ENCODE results near the gene LIN54. TPM values are rescaled to one million over a fixed set of nuclear protein-coding genes. Genes with fewer than 3 reads are reported as not detected.

LIN54 gene
- polyA plus RNA-seq, 2 of the 4 experiments (the other 2 are of a cell fraction), result 6.7 to 12.7 TPM

DNA sequence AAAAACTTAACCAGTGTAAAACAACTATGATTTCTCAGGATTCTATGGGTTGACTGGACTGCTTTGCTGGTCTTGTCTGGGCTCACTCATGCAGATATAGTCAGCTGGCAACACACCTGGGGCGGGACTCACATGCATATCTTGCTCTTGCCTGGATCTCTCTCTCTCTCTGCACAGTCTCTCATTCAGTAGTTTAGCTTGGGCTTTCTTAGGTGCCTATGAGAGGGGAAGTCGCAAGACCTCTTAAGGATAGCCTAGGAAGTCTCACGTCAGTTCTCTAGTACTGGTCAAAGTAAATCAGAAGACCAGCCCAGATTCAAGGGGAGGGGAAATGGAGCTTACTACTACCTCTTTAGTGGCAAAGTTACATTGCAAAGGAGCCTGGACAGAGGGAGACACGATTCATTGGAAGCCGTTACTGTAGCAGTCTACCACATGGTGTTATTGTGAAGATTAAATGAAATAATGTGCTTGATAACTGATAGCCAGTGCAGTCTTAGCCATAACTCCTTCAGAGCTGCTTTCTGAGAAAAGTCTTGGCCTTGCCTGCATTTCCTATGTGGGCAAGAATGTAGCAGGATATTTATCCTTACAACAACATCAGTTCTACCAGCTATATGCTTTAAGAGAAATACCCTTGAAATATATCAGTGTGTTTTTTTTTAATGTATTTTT lies 26.5 kb upstream of the LIN54 start:
- FAIRE-seq, result no peak
- DNase-seq (ENCODE audit: low read depth in 1 of 2, low spot score in 1 of 2), result no peak
- ATAC-seq, result no peak
- CTCF ChIA-PET, result interaction anchor here (0.7 to 0.9 kb wide), 2 partner anchors 10 to 73 kb away, joined by 4 read pairs; no protein-coding TSS in a partner anchor
- POLR2A ChIA-PET, result no interaction called here
- no peak overlapping the region; the same call in 2 of the 3 replicates for H3K4me2 ChIP-seq
- H3K27ac ChIP-seq, result no peak overlapping the region
- TF ChIP-seq HDAC2 (IDR thresholded peaks at IDR 0.05) (no peak), ZNF302 (CRISPR knock-in tag; IDR thresholded peaks at IDR 0.05) (no peak), HEYL (CRISPR knock-in tag; IDR thresholded peaks at IDR 0.05) (no peak), SREBF2 (IDR thresholded peaks at IDR 0.05) (no peak), FOSB (CRISPR knock-in tag; IDR thresholded peaks at IDR 0.05) (no peak), RARB (CRISPR knock-in tag; IDR thresholded peaks at IDR 0.05) (no peak), RFX5 (IDR thresholded peaks at IDR 0.05) (no peak), CHD2 (IDR thresholded peaks at IDR 0.05; ENCODE audit: low read length, partially characterized antibody) (no peak), MYC (IDR thresholded peaks at IDR 0.05; ENCODE audit: borderline replicate concordance, low read length) (no peak), RCOR1 (IDR thresholded peaks at IDR 0.05; ENCODE audit: low read depth, low read length) (no peak), BHLHE40 (IDR thresholded peaks at IDR 0.05; ENCODE audit: low read depth, low read length) (no peak), NPAS2 (CRISPR knock-in tag; IDR thresholded peaks at IDR 0.05; ENCODE audit: borderline replicate concordance) (no peak), ZFP36 (IDR thresholded peaks at IDR 0.05; ENCODE audit: borderline replicate concordance, partially characterized antibody) (no peak)
- TF ChIP-seq, protein P1, sequence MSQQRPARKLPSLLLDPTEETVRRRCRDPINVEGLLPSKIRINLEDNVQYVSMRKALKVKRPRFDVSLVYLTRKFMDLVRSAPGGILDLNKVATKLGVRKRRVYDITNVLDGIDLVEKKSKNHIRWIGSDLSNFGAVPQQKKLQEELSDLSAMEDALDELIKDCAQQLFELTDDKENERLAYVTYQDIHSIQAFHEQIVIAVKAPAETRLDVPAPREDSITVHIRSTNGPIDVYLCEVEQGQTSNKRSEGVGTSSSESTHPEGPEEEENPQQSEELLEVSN (IDR thresholded peaks at IDR 0.05; ENCODE audit: borderline replicate concordance, low read depth), result no peak
- TF ChIP-seq, protein P2, sequence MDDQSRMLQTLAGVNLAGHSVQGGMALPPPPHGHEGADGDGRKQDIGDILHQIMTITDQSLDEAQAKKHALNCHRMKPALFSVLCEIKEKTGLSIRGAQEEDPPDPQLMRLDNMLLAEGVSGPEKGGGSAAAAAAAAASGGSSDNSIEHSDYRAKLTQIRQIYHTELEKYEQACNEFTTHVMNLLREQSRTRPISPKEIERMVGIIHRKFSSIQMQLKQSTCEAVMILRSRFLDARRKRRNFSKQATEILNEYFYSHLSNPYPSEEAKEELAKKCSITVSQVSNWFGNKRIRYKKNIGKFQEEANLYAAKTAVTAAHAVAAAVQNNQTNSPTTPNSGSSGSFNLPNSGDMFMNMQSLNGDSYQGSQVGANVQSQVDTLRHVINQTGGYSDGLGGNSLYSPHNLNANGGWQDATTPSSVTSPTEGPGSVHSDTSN (IDR thresholded peaks at IDR 0.05), result no peak
- TF ChIP-seq, protein P3, sequence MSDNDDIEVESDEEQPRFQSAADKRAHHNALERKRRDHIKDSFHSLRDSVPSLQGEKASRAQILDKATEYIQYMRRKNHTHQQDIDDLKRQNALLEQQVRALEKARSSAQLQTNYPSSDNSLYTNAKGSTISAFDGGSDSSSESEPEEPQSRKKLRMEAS (IDR thresholded peaks at IDR 0.05), result no peak
- TF ChIP-seq, protein P4, sequence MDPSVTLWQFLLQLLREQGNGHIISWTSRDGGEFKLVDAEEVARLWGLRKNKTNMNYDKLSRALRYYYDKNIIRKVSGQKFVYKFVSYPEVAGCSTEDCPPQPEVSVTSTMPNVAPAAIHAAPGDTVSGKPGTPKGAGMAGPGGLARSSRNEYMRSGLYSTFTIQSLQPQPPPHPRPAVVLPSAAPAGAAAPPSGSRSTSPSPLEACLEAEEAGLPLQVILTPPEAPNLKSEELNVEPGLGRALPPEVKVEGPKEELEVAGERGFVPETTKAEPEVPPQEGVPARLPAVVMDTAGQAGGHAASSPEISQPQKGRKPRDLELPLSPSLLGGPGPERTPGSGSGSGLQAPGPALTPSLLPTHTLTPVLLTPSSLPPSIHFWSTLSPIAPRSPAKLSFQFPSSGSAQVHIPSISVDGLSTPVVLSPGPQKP (IDR thresholded peaks at IDR 0.05; ENCODE audit: low read depth, low read length), result no peak
- H3K4me3 ChIP-seq, result no peak overlapping the region
- H3K9me3 ChIP-seq, result no peaks in the 10 kb centered on the region
- peaks cover 5% of the 10 kb centered on the region; the same call in 2 of the 3 replicates for H3K4me1 ChIP-seq
- WGBS (ENCODE audit: missing lambda C conversion rate), result 85% methylated on average over 4 of the region's 5 CpGs

DNA sequence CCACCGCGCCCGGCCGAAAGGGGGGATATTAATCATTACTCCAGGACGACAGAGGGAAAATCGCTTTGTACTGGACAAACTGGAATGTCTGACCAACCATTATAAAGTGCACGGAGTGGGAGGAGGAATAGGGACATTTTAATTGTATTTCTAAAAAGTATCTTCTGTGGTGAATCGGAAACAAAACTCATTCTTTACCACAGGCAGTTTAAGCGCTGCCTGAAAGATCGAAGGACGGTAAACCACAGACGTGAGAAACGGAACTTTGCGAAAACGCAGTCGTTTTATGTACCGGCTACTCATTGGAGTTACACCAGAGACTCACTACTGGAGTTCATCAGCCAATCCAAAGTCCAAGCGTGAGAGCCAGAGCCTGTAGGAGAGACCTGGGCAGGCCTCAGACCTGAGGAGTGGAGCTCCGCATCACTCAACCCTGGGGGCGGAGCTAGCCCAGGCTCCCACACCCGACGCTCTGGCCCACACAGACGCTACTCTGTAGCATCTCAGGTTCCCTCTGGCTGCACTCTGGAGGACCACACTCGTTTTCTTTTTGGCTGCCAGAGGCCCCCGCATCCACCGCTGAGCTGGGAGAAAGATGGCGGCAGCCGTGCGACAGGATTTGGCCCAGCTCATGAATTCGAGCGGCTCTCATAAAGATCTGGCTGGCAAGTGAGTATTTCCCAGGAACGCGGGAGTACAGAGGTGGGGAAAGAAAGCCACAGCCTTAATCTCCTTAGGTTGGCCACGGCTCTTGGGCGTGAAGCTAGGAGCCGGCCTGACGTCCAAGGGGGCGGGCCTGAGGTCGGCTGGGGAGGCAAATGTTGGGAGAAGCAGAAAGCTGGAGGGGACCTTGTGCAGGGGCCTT lies 24.2 kb upstream of the LIN54 start, which contains the start of gene COPS4:
COPS4 (plus strand) TSS at position 554 of the 865 bp plus-strand sequence; CDS start at position 596, 42 bp downstream.
- H3K9me3 ChIP-seq, result no peaks in the 10 kb centered on the region
- ChIA-PET CTCF (interaction anchor here (0.7 kb wide), 1 partner anchor 21 kb away, joined by 3 read pairs; no protein-coding TSS in a partner anchor), POLR2A (interaction anchor here (0.6 to 1.4 kb wide), 12 partner anchors 11 to 561 kb away, joined by 3 to 40 read pairs (median 4); partner anchors contain the start of genes COQ2, LIN54 and THAP9)
- WGBS (ENCODE audit: missing lambda C conversion rate), result 3% methylated on average over 27 of the region's 39 CpGs
- TF ChIP-seq HOXB5 (CRISPR knock-in tag; IDR thresholded peaks at IDR 0.05) (peak; percentile 82; the same call in 1 of the 2 replicates), BHLHE40 (IDR thresholded peaks at IDR 0.05; ENCODE audit: low read depth, low read length) (0 out of 2 replicates have a peak, but pooled peaks have one; percentile 12), RFX5 (IDR thresholded peaks at IDR 0.05) (0 out of 2 replicates have a peak, but pooled peaks have one; percentile 20), SMC3 (IDR thresholded peaks at IDR 0.05) (peak; percentile 10; the same call in 1 of the 3 replicates), RAD21 (conservative IDR thresholded peaks at IDR 0.05 in 1 of 2, IDR thresholded peaks at IDR 0.05 in 1 of 2) (peak in 1 of 2 experiments; percentile 20), RARB (CRISPR knock-in tag; IDR thresholded peaks at IDR 0.05) (no peak), ZNF302 (CRISPR knock-in tag; IDR thresholded peaks at IDR 0.05) (no peak), PHF8 (IDR thresholded peaks at IDR 0.05; ENCODE audit: borderline replicate concordance, low read depth) (peak; percentile 43), POLR2A (IDR thresholded peaks at IDR 0.05; ENCODE audit: low read length) (peak; percentile 58), KDM5A (IDR thresholded peaks at IDR 0.05) (peak; percentile 61; the same call in 1 of the 2 replicates), EP300 (IDR thresholded peaks at IDR 0.05) (0 out of 5 replicates have a peak, but pooled peaks of 1 of the 2 experiments have one; percentile 22), CBX2 (IDR thresholded peaks at IDR 0.05; ENCODE audit: borderline replicate concordance, low read depth) (no peak), CEBPB (IDR thresholded peaks at IDR 0.05) (0 out of 4 replicates have a peak, but pooled peaks of 1 of the 2 experiments have one; percentile 13), JUN (IDR thresholded peaks at IDR 0.05) (peak; percentile 72 to 91; a peak in 4 of 5 replicates)
- TF ChIP-seq, protein P3 (IDR thresholded peaks at IDR 0.05), result peak; percentile 67
- ATAC-seq, result peak; percentile 99
- peaks cover 5% of the 10 kb centered on the region; the same call in 2 of the 3 replicates for H3K4me1 ChIP-seq
- peak within 1 kb of the TSS; percentile 85 to 96 for H3K27ac ChIP-seq
- DNase-seq (ENCODE audit: low read depth in 1 of 2, low spot score in 1 of 2), result peak; percentile 87 to 99
- H3K4me2 ChIP-seq, result peak within 1 kb of the TSS; percentile 77
- H3K4me3 ChIP-seq, result peak within 1 kb of the TSS; percentile 64
- FAIRE-seq, result peak; percentile 65
